ENCODE results near the gene SLC12A8.
A peak's percentile ranks its signal among the peaks of the same experiment; 100 is the strongest.

The SLC12A8 gene

GRCh38 chr3:125136515-125136914 is 76.0 kb downstream of the SLC12A8 start:
- DNase-seq = no peak

- DNase-seq = no peak
Observed at GRCh38 chr3:125134952-125135351, 77.6 kb downstream of the SLC12A8 start.

- DNase-seq = no peak
Observed at GRCh38 chr3:125132815-125133214, 79.7 kb downstream of the SLC12A8 start.

- DNase-seq = peak; percentile 99
Observed at GRCh38 chr3:125129512-125129997, 83.0 kb downstream of the SLC12A8 start.

- DNase-seq = peak; percentile 85
Observed at GRCh38 chr3:125128861-125129501, 83.6 kb downstream of the SLC12A8 start.

- DNase-seq = no peak
Observed at GRCh38 chr3:125126323-125126722, 86.2 kb downstream of the SLC12A8 start.

- DNase-seq = no peak
Observed at GRCh38 chr3:125125821-125126245, 86.7 kb downstream of the SLC12A8 start.

GRCh38 chr3:125123451-125124305 is 88.9 kb downstream of the SLC12A8 start:
- peak; percentile 23 for DNase-seq

GRCh38 chr3:125121246-125122010 is 91.1 kb downstream of the SLC12A8 start:
- DNase-seq = no peak

- DNase-seq = no peak
Observed at GRCh38 chr3:125120379-125121122, 92.0 kb downstream of the SLC12A8 start.

- no peak for DNase-seq
Observed at GRCh38 chr3:125119752-125120378, 92.7 kb downstream of the SLC12A8 start.

- DNase-seq = no peak
Observed at GRCh38 chr3:125118600-125118999, 93.9 kb downstream of the SLC12A8 start.

GRCh38 chr3:125117631-125118191 is 94.8 kb downstream of the SLC12A8 start:
- no peak for DNase-seq

GRCh38 chr3:125116311-125117080 is 96.1 kb downstream of the SLC12A8 start:
- DNase-seq = peak; percentile 4

GRCh38 chr3:125115640-125116039 is 96.9 kb downstream of the SLC12A8 start:
- DNase-seq = no peak

GRCh38 chr3:125112981-125113380 is 99.6 kb downstream of the SLC12A8 start:
- DNase-seq = no peak

GRCh38 chr3:125110876-125111480 is 101.6 kb downstream of the SLC12A8 start:
- no peak for DNase-seq

- DNase-seq = no peak
Observed at GRCh38 chr3:125110016-125110875, 102.3 kb downstream of the SLC12A8 start.

- DNase-seq = no peak
Observed at GRCh38 chr3:125109536-125109925, 103.0 kb downstream of the SLC12A8 start.

All from DMS53 (cell line).